GM21825 (cell line): ENCODE measurements around the gene DMRTB1.

Experiments
- ATAC-seq: cut with Tn5 transposase; IDR thresholded peaks from one replicate; pipeline ENCODE4 v1.9.1; 2021; ENCODE audit warnings: mild to moderate bottlenecking, moderate library complexity; ENCODE audit not compliant: unreplicated experiment

DMRTB1 gene

DNA sequence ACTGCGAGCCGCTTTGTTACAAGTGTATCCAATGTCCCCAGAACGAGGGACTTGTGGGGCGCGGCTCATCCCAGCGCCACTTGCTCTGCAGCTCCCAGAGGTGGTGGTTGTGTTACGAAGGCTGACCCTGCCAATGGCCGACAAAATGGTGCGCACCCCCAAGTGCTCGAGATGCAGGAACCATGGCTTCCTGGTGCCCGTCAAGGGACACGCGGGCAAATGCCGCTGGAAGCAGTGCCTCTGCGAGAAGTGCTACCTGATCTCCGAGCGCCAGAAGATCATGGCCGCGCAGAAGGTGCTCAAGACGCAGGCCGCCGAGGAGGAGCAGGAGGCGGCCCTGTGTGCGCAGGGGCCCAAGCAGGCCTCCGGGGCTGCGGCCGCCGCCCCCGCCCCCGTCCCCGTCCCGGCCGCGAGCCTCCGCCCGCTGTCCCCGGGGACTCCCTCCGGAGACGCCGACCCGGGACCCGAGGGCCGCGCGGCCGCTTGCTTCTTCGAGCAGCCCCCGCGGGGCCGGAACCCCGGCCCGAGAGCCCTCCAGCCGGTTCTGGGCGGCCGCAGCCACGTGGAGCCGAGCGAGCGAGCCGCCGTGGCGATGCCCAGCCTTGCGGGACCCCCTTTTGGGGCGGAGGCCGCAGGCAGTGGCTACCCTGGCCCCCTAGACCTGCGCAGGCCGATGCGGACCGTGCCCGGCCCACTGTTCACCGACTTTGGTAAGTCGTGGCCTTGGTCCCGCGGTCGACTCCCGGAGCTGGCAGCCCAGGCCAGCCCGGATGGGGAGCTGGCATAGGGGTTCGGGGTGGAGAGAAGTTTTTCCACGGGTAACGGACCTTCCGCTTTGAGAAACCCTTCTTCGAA lies at the start of gene DMRTB1:
Gene DMRTB1 (plus strand): TSS at position 79 of the 855 bp plus-strand sequence. CDS start 55 bp downstream, at position 134.
- ATAC-seq, result no peak

DNA sequence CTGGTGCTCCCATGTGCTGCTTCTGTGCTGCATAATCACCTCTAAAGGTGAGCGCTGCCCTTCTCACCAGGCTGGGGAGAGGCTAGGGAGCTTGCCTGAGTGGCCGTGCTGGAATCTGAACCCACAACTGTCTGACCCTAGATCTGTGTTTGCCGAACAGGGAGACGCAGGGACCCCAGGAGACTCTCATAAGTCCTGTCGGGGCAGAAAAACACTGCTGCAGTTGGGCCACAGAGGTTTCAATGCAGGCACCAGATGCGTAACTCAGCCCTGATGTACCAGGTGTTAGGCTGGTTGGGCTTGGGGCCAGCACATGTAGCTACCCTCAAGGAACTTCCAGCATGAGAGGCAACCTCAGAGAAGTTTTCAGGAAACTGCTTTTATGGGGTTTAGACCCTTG lies 49.5 kb upstream of the DMRTB1 start:
- ATAC-seq, result no peak

DNA sequence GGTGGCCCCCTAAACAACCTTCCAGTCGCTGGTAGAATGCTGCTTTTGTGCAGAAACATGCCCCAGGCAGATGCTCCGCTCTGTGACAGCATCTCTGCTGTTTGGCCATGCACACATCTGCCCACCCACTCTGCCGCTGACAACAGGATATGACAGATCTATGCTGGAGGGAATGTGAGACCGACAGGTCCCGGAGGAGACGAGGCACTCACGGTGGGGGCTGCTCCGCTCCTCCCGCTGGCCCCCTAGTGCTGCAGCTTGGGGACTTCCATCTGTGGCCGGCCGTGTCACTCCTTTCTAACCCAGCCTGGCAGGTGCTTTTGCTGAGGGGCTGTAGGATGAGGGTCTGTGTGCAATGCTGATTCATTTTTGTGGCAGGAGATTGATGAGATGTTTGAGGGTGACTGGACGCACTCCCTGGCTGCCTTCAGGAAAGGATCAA lies 49.1 kb upstream of the DMRTB1 start:
- ATAC-seq, result peak; percentile 38

DNA sequence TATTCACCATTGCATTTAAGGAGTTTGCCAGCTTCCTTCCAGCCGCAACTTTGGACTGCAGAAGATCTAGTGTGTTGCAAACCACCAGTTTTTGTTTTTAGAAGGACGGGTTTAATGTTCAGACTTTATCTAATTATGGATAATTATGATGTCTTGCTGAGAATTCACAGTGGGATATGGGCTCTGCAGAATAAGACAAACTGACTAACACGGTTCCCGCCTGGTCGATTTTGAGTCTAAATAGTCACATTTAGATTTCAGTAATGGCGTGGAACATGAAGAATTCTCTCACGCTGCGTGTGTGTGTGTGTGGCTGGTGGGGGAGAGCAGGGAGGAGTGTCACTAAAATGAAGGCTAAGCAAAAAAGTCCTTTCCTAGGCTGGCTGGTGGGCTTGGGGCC lies 48.5 kb upstream of the DMRTB1 start:
- ATAC-seq, result no peak

DNA sequence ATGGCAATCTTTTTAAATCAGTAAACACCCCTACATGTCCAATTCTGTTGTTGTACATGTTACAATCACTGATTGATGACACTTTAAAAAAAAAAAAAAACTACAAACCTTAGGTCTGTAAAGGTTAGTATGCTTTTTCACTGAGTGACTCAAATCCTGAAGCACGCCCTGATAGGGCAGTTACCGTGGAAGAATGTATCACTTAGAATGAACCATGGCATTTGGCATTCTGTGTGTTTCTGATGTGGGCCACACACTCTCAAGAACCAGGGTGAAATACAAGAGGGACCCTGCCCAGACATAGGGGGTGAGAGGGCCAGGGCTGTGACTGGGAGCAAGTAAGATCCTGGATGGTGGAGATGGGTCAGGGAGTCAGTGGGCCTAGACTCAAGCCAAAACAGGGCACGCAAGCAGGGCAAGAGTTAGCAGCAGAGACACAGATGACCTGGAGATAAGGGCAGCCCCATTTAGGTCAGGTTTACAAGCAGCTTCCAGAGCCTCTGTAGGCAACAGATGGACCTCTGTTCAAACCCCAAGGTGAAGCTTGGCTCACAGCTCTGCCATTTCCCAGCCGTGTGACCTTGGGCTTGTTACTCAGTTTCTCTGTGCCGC lies 47.6 kb upstream of the DMRTB1 start:
- no peak for ATAC-seq

DNA sequence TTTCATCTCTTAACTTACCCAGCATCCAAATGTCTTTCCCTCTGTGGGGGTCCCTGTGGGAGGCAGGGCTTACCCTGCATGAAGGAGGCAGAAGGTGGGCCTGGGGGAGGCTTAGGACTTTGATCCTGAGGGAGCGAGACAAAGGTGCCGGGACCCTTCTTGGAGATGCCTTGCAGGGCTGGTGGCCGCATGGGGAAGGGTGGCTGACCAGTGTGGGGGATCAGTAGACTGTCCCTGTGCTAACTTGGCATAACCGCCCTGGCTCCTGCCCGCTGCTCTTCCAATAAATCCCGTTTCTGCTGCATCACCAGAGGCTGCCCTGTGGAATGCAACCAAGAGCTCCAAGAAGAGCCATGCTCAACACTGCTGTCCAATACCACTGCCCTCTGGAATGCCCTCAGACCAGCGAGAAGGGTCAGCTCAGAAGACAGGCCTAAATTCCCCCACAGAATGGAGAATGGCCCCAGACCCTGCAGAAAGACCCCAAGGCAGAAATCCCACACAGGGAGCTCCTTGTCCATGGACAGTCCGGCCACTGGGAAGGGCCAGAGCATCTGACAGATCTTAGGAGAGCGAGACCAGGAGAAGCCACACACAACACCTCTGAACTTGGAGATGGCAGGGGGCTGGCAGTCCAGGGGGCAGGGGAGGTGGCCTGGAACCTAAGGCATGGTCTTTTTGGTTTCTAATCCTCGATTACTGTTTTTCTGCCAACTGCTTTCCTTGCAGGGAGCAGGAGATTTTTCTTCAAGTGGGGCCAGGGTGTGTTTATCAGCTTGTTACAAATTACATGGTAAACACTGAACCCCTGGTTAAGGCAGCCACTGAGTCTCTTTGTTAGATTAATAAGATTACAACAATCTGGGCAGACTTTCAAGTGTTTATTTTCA lies 46.7 kb upstream of the DMRTB1 start:
- no peak for ATAC-seq

DNA sequence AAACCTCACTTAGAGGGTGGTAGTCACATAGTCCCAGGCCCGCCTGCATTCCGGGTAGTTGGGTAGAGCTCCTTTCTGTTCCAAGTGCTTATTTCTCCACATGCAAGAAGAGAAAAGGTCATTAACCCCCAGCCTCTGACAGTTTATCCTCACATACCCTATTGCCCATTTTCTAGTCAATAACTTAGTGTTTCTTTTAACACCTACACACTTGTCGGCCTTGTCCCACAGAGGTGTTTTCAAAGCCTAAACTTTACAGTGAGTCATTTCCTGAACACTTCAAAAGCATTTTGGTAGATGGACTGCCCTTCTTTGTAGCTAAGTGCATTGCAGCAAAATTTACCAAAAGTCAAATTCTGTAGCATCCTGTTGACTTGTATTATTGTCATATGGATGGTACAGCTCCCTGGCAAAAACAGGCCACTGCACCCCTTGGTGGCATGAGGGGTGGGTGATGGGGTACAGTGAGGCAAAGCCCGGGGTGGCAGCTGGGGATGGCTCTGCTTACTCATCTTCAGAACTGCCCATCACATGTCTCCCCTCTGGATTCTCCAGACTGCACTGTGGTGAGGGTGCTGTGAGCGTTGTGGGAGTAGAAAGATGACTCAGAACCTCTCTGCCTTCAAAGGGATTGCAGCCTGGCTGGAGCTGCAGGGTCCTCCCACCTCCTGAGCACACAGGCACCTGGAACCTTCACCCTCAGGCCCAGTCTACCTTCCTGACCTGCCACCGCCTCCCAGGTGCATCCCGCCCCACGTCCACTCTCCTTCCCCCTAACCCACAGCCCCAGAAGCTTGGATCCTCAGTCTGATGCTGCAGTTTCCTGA lies 45.8 kb upstream of the DMRTB1 start:
- ATAC-seq, result peak; percentile 43

DNA sequence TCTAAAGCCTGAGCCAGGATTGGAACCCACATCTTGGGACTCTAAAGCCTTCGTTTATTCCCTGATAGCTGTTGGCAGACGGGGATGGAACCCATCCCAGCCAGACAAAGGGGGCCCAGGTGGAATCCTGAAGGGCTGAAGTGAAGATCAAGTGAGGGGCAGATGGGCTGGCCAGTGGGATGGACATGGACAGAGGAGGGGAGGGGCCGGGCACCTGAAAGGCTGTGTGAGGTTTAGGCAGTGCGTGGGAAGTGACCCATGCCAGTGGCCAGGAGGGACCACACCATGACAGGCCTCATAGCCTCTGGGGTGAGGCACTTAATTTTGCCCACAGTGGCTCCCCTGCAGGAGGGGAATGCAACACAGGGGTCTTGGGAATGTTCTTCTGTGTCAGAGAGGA lies 44.6 kb upstream of the DMRTB1 start:
- no peak for ATAC-seq

DNA sequence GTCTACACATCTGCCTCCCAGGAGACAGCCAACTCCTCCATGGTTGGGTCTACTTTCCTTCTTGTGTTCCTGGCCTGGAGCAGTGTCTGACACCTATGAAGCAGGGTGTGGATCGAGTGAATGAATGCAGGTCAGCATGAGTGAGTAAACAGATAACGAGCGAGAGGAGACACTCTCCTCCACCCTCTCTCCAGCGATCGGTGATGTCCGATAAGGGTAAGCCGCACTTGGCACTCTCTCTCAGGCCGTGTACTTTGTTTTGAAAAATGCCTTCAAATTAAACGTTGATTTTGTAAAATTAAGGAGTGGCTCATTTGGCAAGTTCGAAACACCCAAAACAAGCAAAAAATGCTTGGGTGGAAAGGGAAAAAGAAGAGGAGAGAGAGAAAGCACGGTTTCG lies 43.8 kb upstream of the DMRTB1 start:
- no peak for ATAC-seq

DNA sequence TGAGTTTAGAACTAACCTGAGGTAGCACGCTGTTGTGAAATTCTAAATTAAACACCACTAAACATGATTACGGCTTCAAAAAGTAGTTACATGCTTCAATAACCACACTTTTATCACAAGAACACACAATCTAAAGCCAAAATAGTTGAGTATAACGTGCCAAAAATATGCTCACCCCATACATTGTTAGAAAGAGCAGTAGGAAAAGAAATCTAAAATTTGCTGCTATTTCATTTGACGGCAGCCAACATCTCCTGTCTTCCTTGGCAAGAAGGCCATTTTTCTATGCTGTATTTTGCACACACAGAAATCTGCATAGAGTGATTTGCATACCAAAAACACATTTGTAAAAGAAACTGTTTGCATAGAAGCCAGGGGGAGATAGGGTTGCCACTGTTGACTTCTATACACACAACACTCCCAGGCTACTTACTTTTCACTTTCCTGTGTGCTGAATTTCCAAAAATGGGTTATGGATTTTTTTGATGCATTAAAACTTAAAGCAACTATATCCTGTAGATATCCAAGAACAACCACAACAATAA lies 42.9 kb upstream of the DMRTB1 start:
- no peak for ATAC-seq

DNA sequence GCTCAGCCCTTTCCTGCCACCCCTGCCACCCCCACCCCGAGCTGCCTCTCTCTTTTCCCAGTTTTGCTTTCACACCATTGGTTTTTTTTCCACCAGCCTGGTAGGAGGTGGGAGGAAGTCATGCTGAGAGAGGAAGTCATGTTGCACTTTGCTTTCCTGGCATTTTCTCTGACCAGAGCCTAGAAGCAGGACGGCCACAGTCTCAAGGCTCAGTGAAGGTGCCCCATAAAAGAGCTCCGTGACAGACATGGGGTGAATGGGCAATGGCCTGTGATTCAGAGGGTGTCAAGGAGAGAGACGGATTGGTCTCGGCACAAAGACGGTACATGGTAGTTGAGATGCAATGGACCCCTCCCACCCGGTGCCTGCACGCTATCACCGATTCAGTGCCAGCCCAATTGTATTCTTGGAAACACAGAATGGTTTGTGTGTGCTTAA lies 42.1 kb upstream of the DMRTB1 start:
- ATAC-seq, result no peak

DNA sequence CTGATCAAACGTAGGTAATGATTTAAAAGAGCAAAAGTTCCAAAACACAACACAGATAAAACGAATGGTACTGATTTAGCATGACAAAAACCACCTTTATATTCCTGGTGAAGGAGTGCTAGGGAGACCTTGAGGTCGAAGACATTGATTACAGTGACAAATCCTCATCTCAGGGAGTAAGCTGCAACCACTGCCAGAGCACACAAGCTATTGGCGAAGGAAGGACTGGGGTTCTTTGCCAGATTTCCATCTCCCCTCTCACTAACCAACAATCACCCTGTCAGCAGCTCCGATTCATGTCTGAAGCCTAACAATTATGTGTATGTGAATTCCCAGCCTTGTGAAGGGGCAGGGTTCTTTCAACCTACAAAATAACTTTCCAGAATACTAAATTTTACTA lies 40.2 kb upstream of the DMRTB1 start:
- ATAC-seq, result no peak

DNA sequence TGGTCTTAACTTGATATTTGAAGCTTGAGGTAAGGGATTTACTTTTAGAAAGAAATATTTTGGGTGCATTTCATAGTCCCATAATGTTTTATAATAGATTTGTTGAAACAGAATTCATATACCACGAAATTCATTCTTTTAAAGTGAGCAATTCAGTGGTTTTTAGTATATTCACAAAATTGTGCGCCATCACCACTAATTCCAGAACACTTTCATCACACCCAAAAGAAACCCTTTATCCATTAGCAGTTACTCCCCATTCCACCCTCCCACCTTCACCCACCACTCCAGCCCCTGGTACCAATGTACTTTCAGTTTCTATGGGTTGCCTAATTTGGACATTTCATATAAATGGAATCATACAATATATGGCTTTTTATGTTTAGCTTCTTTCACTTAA lies 38.9 kb upstream of the DMRTB1 start:
- no peak for ATAC-seq

DNA sequence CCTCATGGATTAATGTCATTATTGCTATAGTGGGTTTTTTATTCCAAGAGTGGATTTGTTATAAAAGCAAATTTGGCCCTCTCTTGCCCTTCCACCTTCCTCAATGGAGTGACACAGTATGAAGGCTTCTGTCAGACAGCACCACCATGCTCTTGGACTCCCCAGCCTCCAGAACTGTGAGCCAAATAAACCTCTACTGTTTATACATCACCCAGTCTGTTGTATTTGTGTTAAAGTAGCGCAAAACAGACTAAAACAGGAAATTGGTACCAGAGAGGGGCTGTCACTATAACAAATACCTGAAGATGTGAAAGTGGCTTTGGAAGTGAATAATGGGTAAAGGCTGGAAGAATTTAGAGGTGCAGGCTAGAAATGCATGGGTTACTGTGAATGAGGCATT lies 38.0 kb upstream of the DMRTB1 start:
- ATAC-seq, result no peak

DNA sequence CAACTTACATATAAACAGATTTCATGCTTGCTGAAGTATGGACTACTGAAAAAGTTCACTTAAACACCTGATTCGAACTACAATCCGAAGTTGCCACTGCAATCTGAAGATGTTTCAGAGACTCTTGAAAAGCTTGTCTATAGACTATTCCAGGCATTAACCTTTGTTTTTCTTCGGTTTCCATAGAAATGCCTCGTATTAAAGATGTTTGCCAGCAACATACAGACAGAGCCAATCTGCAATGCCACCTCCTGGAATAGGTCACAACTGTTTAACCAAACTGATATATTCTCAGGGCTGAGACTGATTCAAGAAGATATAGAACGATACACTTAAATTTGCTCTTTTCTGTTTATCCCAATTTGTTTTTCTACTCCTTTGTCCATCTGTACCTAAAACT lies 28.9 kb upstream of the DMRTB1 start:
- no peak for ATAC-seq

DNA sequence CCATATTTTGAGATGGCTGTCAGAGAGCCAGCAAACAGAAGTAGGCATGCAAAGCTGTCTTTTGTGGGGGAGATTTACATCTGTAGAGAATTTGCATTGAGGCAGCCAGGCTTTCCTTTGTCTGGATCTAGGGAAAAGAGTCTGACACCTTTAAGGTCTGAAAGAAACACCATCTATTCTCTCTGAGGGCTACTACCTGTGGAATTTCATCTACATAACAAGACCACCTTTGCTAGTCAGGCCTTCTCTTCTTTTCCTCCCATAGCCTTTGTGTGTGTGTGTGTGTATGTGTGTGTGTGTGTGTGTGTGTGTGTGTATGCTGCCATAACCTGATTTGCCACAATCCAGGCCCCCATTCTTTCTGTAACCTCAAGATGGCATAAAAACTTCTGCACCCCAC lies 28.4 kb upstream of the DMRTB1 start:
- ATAC-seq, result no peak

DNA sequence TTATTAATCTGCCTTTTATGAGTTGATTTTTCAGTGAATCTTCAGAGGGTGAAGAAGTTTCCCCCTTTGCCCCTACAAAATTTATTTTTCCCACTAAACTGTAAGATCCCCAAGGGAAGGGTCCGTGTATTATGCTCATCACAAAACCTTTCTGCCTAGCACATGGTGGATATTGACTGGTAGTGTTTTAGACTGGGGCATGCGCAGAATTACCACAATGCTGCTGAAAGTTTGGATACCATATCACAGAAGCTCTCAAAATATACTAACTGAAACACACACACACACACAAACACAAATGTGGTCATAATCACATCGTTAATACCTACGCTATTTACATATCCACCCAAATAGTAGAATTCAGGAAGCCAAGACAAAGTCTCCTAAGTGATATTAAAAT lies 28.0 kb upstream of the DMRTB1 start:
- ATAC-seq, result no peak

DNA sequence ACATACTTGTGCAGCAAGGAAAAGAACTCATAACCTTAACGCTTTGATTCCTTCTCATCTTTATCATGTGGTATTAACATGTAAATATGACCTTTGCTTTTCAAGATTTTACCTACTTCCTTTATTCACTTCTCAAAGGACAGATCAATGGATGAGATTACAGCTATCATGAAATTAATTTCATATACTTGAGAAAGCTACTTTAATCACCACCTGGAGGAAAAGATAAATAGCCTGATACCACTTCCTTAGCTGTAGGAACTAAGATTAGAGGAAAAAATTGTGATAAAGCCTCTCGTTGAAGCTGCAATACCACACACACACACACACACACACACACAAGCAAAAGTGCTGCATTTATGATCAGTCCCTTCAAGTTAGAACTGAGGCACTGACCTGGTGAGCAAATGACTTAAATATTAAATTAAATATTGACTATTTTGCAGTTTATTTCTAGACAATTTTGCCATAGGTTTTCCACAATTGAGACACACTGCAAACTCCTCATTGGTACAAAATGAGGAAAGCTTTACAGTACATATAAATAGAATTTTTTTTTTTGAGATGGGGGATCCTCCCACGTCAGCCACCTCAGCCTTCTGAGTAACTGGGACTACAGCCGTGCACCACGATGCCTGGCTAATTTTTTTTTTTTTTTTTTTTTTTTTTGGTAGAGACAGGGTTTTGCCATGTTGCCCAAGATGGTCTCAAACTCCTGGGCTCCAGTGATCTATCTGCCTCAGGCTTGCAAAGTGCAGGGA lies 27.2 kb upstream of the DMRTB1 start:
- no peak for ATAC-seq

DNA sequence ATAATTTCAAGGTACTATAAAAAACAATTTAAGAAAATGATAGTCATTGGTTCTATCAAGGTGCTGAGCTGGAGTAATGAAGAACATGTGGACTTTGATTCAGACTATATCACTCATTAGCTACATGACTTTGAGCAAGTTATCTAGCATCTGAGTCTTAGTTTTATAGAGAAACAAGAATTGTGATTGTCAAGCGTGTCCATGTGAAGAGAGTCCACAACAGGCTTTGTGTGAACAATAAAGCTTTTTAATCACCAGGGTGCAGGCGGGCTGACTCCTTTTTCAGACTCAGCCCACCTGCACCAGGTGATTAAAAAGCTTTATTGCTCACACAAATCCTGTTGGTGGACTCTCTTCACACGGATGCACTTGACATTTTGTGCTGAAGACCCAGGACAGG lies 26.6 kb upstream of the DMRTB1 start:
- ATAC-seq, result no peak
